ENCODE data around the gene TEKT1. TPM values are rescaled to one million over a fixed set of nuclear protein-coding genes. Genes with fewer than 3 reads are reported as not detected.
A peak's percentile ranks its signal among the peaks of the same experiment; 100 is the strongest.

TEKT1 gene
- total RNA-seq, 1 experiment from 2014 or later: not detected

GRCh38 chr17:6749519-6749918 is 82.0 kb downstream of the TEKT1 start:
- no peaks in the 10 kb centered on the region for H3K9me3 ChIP-seq (ENCODE audit: low read depth, low read length, poor library complexity, severe bottlenecking)
- ChIA-PET CTCF (interaction anchor here (0.5 kb wide), 1 partner anchor 254 kb away, joined by 4 read pairs; no protein-coding TSS in a partner anchor), POLR2A (ENCODE audit: low non-redundant PET) (no interaction called here)
- intact Hi-C loops (cut with micrococcal nuclease; ENCODE audit: unreplicated experiment): no loop called here
- H3K27ac ChIP-seq (ENCODE audit: low read depth, low read length, poor library complexity, severe bottlenecking): no peak overlapping the region
- DNase-seq (ENCODE audit: low spot score): peak; percentile 22
- peaks cover 7% of the 10 kb centered on the region for H3K27me3 ChIP-seq (replicated peaks; ENCODE audit: insufficient read depth, low read depth, low read length, poor library complexity)
- H3K36me3 ChIP-seq (ENCODE audit: insufficient read depth, low read length, poor library complexity, severe bottlenecking): no peaks in the 10 kb centered on the region
- no TSS peak for BruUV-seq (replicated peaks)
- peaks cover 16% of the 10 kb centered on the region for H3K4me1 ChIP-seq (ENCODE audit: insufficient read depth, low read length, poor library complexity, severe bottlenecking)
- TF ChIP-seq, protein P1, sequence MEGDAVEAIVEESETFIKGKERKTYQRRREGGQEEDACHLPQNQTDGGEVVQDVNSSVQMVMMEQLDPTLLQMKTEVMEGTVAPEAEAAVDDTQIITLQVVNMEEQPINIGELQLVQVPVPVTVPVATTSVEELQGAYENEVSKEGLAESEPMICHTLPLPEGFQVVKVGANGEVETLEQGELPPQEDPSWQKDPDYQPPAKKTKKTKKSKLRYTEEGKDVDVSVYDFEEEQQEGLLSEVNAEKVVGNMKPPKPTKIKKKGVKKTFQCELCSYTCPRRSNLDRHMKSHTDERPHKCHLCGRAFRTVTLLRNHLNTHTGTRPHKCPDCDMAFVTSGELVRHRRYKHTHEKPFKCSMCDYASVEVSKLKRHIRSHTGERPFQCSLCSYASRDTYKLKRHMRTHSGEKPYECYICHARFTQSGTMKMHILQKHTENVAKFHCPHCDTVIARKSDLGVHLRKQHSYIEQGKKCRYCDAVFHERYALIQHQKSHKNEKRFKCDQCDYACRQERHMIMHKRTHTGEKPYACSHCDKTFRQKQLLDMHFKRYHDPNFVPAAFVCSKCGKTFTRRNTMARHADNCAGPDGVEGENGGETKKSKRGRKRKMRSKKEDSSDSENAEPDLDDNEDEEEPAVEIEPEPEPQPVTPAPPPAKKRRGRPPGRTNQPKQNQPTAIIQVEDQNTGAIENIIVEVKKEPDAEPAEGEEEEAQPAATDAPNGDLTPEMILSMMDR (conservative IDR thresholded peaks at IDR 0.05; ENCODE audit: low read depth, low read length): peak; percentile 45
- no peak for TF ChIP-seq EZH2 (IDR thresholded peaks at IDR 0.05; ENCODE audit: borderline replicate concordance, low read depth, low read length, poor library complexity, severe bottlenecking)
- H3K4me3 ChIP-seq (ENCODE audit: low read depth, low read length, poor library complexity, severe bottlenecking): no peak overlapping the region

- Histone ChIP-seq H3K27ac (ENCODE audit: low read depth, low read length, poor library complexity, severe bottlenecking) (no peak overlapping the region), H3K27me3 (replicated peaks; ENCODE audit: insufficient read depth, low read depth, low read length, poor library complexity) (peaks cover 7% of the 10 kb centered on the region), H3K36me3 (ENCODE audit: insufficient read depth, low read length, poor library complexity, severe bottlenecking) (no peaks in the 10 kb centered on the region), H3K4me1 (ENCODE audit: insufficient read depth, low read length, poor library complexity, severe bottlenecking) (peaks cover 16% of the 10 kb centered on the region), H3K9me3 (ENCODE audit: low read depth, low read length, poor library complexity, severe bottlenecking) (no peaks in the 10 kb centered on the region), H3K4me3 (ENCODE audit: low read depth, low read length, poor library complexity, severe bottlenecking) (no peak overlapping the region)
- ChIA-PET CTCF (no interaction called here), POLR2A (ENCODE audit: low non-redundant PET) (no interaction called here)
- no peak for DNase-seq (ENCODE audit: low spot score)
- no TSS peak for BruUV-seq (replicated peaks)
- TF ChIP-seq, protein P1 (conservative IDR thresholded peaks at IDR 0.05; ENCODE audit: low read depth, low read length): no peak
- TF ChIP-seq EZH2 (IDR thresholded peaks at IDR 0.05; ENCODE audit: borderline replicate concordance, low read depth, low read length, poor library complexity, severe bottlenecking): no peak
- intact Hi-C loops (cut with micrococcal nuclease; ENCODE audit: unreplicated experiment): no loop called here
Observed at GRCh38 chr17:6748617-6749016, 82.9 kb downstream of the TEKT1 start.

Other genes starting within 250 kb of the TEKT1 start
- 41.2 and 42.8 TPM in 2 replicates for gene KIAA0753, start 191.0 kb downstream of the TEKT1 start, total RNA-seq (2021)
- gene TXNDC17, start 190.7 kb downstream of the TEKT1 start, total RNA-seq (2021): 140 and 147 TPM in 2 replicates
- gene MED31, start 180.1 kb downstream of the TEKT1 start, total RNA-seq (2021): 27.9 and 28.0 TPM in 2 replicates
- 3.1 and 3.3 TPM in 2 replicates for gene C17orf100, start 180.0 kb downstream of the TEKT1 start, total RNA-seq (2021)
- not detected in 2 replicates for gene SLC13A5, start 118.4 kb downstream of the TEKT1 start, total RNA-seq (2021)
- gene XAF1, start 75.7 kb downstream of the TEKT1 start, total RNA-seq (2021): not detected in 2 replicates
- not detected in 2 replicates for gene FBXO39, start 55.5 kb downstream of the TEKT1 start, total RNA-seq (2021)
- not detected in 2 replicates for gene ALOX12, start 164.3 kb upstream of the TEKT1 start, total RNA-seq (2021)
- gene RNASEK, start 180.9 kb upstream of the TEKT1 start, total RNA-seq (2021): 246 and 258 TPM in 2 replicates
- gene BCL6B, start 191.3 kb upstream of the TEKT1 start, total RNA-seq (2021): 0.44 and 0.58 TPM in 2 replicates
- 11.7 and 15.5 TPM in 2 replicates for gene SLC16A13, start 204.3 kb upstream of the TEKT1 start, total RNA-seq (2021)
- 0.47 and 1.3 TPM in 2 replicates for gene SLC16A11, start 212.4 kb upstream of the TEKT1 start, total RNA-seq (2021)
- not detected in 2 replicates for gene CLEC10A, start 248.5 kb upstream of the TEKT1 start, total RNA-seq (2021)

Measured in A673 (cell line).